Mucosa of descending colon (tissue), 3 donors: ENCODE data around the gene HIRA. TPM values are rescaled to one million over a fixed set of nuclear protein-coding genes. Genes with fewer than 3 reads are reported as not detected.

Experiments used
- ATAC-seq: fragments of 200-7000 bp; cut with Tn5 transposase; one replicate; pipeline ENCODE4 v1.9.1; 2020; ENCODE audit warnings: mild to moderate bottlenecking, moderate library complexity
- DNase-seq, 3 donors: peaks; one replicate each; pipeline ENCODE4 v3.0.0-alpha.2; 2020
- H3K36me3 ChIP-seq: fragments of 200-600 bp; one replicate; pipeline ENCODE4 v1.8.0; 2021; ENCODE audit warnings: low read depth, mild to moderate bottlenecking
- H3K4me1 ChIP-seq: fragments of 200-600 bp; one replicate; pipeline ENCODE4 v1.8.0; 2021; ENCODE audit warnings: low read depth, mild to moderate bottlenecking
- H3K4me3 ChIP-seq: fragments of 200-600 bp; one replicate; pipeline ENCODE4 v1.8.0; 2021; ENCODE audit warnings: mild to moderate bottlenecking
- H3K9me3 ChIP-seq: fragments of 200-600 bp; one replicate; pipeline ENCODE4 v1.8.0; 2021; ENCODE audit warnings: mild to moderate bottlenecking
- intact Hi-C, 2 donors: fragments of 100-400 bp; cut with DNase I in 1 of 2; cut with micrococcal nuclease in 1 of 2; formaldehyde crosslinking; loops; one replicate each; pipeline versions ENCODE4 v1.11.0 to v1.11.1; 2022; cut with DNase I, micrococcal nuclease
- total RNA-seq, 3 donors: library from RNA; stranded (reverse); fragmentation: NEBNext Ultra II Directional in 2 of 3; extraction: Animal tissue kit (Norgen Biotek cat#: 25700) in 2 of 3; gene quantifications; one replicate each; pipeline versions ENCODE4 v1.2.1 to v1.2.4, GENCODE V29; 2021 to 2023
- TF ChIP-seq, protein P1 (sequence below): fragments of 200-600 bp; IDR thresholded peaks from one replicate; pipeline ENCODE4 v1.8.0; 2022; ENCODE audit warnings: antibody characterized with exemption, mild to moderate bottlenecking
- donor health status: DM: no; HTN: no; CAD: no; lungs with moderate emphysema.
- donor health status: DM: no; HTN: no; CAD: no.
- donor health status: DM: no; HTN: yes; CAD: no.

The HIRA gene
- total RNA-seq, 3 donors from 2014 or later = 24.0 to 35.0 (median 27.4) TPM

GRCh38 chr22:19466848-19467752, 35.6 kb upstream of the HIRA start:
- DNase-seq (no peak), ATAC-seq (no peak)
- Histone ChIP-seq H3K4me3 (no peak overlapping the region), H3K36me3 (peaks cover 25% of the 10 kb centered on the region), H3K9me3 (no peaks in the 10 kb centered on the region), H3K4me1 (no peaks in the 10 kb centered on the region)
- intact Hi-C loops = no loop called here
- TF ChIP-seq, protein P1, sequence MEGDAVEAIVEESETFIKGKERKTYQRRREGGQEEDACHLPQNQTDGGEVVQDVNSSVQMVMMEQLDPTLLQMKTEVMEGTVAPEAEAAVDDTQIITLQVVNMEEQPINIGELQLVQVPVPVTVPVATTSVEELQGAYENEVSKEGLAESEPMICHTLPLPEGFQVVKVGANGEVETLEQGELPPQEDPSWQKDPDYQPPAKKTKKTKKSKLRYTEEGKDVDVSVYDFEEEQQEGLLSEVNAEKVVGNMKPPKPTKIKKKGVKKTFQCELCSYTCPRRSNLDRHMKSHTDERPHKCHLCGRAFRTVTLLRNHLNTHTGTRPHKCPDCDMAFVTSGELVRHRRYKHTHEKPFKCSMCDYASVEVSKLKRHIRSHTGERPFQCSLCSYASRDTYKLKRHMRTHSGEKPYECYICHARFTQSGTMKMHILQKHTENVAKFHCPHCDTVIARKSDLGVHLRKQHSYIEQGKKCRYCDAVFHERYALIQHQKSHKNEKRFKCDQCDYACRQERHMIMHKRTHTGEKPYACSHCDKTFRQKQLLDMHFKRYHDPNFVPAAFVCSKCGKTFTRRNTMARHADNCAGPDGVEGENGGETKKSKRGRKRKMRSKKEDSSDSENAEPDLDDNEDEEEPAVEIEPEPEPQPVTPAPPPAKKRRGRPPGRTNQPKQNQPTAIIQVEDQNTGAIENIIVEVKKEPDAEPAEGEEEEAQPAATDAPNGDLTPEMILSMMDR = no peak

DNA sequence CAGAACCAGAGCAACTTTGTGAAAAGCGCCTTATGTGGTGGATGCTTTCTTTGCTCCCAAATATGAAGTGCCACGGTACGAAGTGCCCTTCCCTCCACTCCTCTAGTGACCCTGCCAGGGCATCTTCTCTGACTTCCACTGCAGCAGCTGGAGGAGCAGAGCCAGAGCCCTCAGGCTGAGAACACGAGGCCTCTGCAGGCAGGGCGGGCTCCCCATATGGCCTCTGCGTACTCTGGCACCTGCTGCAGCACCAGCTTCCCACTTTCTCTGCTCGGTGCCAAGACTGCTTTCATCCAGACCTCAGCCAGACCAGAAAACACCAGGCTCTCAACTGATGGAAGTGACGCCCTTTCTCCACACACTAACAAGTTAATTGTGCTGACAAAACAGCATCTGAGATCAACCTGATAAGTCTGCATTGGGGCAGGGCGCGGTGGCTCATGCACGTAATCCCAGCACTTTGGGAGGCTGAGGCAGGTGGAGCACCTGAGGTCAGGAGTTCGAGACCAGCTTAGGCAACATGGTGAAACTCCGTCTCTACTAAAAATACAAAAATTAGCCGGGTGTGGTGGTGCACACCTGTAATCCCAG, 34.7 kb upstream of the HIRA start:
- peaks cover 18% of the 10 kb centered on the region for H3K36me3 ChIP-seq
- no peaks in the 10 kb centered on the region for H3K9me3 ChIP-seq
- no peaks in the 10 kb centered on the region for H3K4me1 ChIP-seq
- DNase-seq (no peak), ATAC-seq (no peak)
- intact Hi-C loops = no loop called here
- H3K4me3 ChIP-seq = no peak overlapping the region
- TF ChIP-seq, protein P1 = no peak

GRCh38 chr22:19464975-19465374, 33.4 kb upstream of the HIRA start:
- Histone ChIP-seq H3K9me3 (no peaks in the 10 kb centered on the region), H3K4me1 (no peaks in the 10 kb centered on the region), H3K4me3 (no peak overlapping the region), H3K36me3 (peaks cover 16% of the 10 kb centered on the region)
- ATAC-seq (no peak), DNase-seq (no peak)
- intact Hi-C loops = no loop called here
- TF ChIP-seq, protein P1 = no peak

DNA sequence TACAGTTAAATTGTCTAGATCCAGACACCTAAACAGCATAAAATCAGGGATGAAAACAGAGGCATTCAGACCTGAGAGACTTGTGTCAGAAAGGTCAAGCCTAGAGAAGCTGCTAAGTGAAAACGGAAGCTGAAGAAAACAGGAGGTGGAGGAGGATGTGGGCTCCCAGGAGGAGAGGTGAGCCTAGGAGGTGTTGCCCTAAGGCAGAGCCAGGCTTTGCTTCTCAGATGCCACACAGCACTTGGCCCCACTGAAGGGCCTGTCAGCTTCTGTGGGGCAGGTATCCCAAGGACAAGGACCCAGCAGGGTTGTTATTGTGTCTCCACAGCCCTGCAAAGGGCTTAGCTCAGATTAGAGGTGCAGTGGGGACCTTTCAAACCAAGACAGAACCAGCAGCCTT, 33.0 kb upstream of the HIRA start:
- intact Hi-C loops = no loop called here
- H3K4me3 ChIP-seq = no peak overlapping the region
- H3K4me1 ChIP-seq = no peaks in the 10 kb centered on the region
- ATAC-seq (no peak), DNase-seq (no peak)
- H3K36me3 ChIP-seq = peaks cover 16% of the 10 kb centered on the region
- TF ChIP-seq, protein P1 = no peak
- H3K9me3 ChIP-seq = no peaks in the 10 kb centered on the region

GRCh38 chr22:19463491-19464469, 32.2 kb upstream of the HIRA start:
- H3K36me3 ChIP-seq = peaks cover 16% of the 10 kb centered on the region
- TF ChIP-seq, protein P1 = no peak
- no peak for ATAC-seq

More at GRCh38 chr22:19463491-19464469, 32.2 kb upstream of the HIRA start:
- H3K9me3 ChIP-seq = no peaks in the 10 kb centered on the region
- DNase-seq = no peak
- no peak overlapping the region for H3K4me3 ChIP-seq
- intact Hi-C loops = no loop called here
- H3K4me1 ChIP-seq = no peaks in the 10 kb centered on the region
